ENCODE data around the gene MBD3L4. TPM values are rescaled to one million over a fixed set of nuclear protein-coding genes. Genes with fewer than 3 reads are reported as not detected.
"Not testable (repeated sequence)": the region's sequence is repeated elsewhere in the genome, so short reads cannot be mapped to it uniquely, and the experiment has no call there.

Gene MBD3L4
- total RNA-seq, 2 experiments from 2014 or later: not detected

DNA sequence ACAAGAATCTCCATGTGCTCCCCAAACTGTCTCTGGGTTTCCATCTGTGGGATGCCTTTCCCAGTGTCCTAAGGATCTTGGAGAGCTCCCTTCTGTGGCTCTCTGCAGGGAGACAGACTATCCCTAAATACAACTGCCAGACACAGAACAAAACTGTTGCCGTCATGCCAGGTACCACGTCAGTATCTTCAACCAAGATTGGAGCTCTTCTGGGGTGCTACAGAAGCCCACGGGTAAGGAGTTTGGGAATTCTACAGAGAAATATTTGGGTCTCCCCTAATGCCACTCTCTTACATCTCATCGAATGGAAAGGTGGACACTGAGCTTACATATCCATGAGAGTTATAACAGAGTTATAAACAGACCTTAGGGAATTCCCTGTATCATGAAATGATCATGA, 23.4 kb upstream of the MBD3L4 start:
- intact Hi-C loops (cut with micrococcal nuclease; ENCODE audit: unreplicated experiment): no loop called here
- Histone ChIP-seq H3K4me3 (ENCODE audit: low read depth, low read length, poor library complexity, severe bottlenecking) (no peak overlapping the region), H3K9me2 (ENCODE audit: insufficient read depth, low read length) (no peaks in the 10 kb centered on the region), H3K4me1 (ENCODE audit: insufficient read depth, low read length, poor library complexity, severe bottlenecking) (peaks cover under 1% of the 10 kb centered on the region), H3K4me2 (ENCODE audit: low read length) (no peak overlapping the region), H4K20me1 (ENCODE audit: insufficient read depth, low read length) (no peaks in the 10 kb centered on the region), H3K79me2 (ENCODE audit: insufficient read depth, low read depth, low read length) (no peaks in the 10 kb centered on the region), H2AFZ (ENCODE audit: low read length) (no peak overlapping the region), H3K36me3 (ENCODE audit: insufficient read depth, low read length) (no peaks in the 10 kb centered on the region), H3K9me3 (ENCODE audit: low read length) (no peaks in the 10 kb centered on the region), H3K27ac (ENCODE audit: low read depth, low read length, poor library complexity, severe bottlenecking) (no peak overlapping the region)
- no TSS peak for BruUV-seq (replicated peaks)
- POLR2A ChIA-PET: no interaction called here
- no peak for DNase-seq (ENCODE audit: low spot score)
- TF ChIP-seq EZH2phosphoT487 (IDR thresholded peaks at IDR 0.05; ENCODE audit: borderline replicate concordance, low read depth, low read length): no peak
- TF ChIP-seq, protein P1, sequence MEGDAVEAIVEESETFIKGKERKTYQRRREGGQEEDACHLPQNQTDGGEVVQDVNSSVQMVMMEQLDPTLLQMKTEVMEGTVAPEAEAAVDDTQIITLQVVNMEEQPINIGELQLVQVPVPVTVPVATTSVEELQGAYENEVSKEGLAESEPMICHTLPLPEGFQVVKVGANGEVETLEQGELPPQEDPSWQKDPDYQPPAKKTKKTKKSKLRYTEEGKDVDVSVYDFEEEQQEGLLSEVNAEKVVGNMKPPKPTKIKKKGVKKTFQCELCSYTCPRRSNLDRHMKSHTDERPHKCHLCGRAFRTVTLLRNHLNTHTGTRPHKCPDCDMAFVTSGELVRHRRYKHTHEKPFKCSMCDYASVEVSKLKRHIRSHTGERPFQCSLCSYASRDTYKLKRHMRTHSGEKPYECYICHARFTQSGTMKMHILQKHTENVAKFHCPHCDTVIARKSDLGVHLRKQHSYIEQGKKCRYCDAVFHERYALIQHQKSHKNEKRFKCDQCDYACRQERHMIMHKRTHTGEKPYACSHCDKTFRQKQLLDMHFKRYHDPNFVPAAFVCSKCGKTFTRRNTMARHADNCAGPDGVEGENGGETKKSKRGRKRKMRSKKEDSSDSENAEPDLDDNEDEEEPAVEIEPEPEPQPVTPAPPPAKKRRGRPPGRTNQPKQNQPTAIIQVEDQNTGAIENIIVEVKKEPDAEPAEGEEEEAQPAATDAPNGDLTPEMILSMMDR (conservative IDR thresholded peaks at IDR 0.05; ENCODE audit: low read length): no peak
- CTCF ChIA-PET (ENCODE audit: unreplicated experiment): no interaction called here

DNA sequence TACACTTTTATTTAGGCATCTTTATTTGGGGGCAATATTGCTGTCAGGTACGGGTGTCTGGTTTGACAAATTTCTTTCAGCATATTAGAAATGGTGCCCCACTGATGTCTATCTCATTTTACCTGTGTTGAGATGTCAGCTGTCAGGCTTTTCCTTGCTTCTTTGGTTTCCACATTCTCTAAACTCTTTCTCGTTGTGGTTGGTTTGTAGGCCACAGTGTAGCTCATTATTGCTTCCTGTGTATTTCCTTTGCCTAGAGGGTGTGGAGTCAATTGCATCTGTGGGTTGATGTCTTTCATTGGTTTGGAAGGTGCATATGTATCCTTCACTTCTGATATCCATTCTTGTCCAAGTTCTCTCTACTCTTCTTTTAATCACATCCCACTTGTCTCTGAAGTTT, 20.0 kb upstream of the MBD3L4 start:
- H3K4me2 ChIP-seq (ENCODE audit: low read length); H3K9me2 ChIP-seq (ENCODE audit: insufficient read depth, low read length); H3K36me3 ChIP-seq (ENCODE audit: insufficient read depth, low read length); POLR2A ChIA-PET; H4K20me1 ChIP-seq (ENCODE audit: insufficient read depth, low read length); CTCF ChIA-PET (ENCODE audit: unreplicated experiment); H3K4me1 ChIP-seq (ENCODE audit: insufficient read depth, low read length, poor library complexity, severe bottlenecking); H2AFZ ChIP-seq (ENCODE audit: low read length); DNase-seq (ENCODE audit: low spot score); intact Hi-C loops (cut with micrococcal nuclease; ENCODE audit: unreplicated experiment); H3K79me2 ChIP-seq (ENCODE audit: insufficient read depth, low read depth, low read length); BruUV-seq (replicated peaks); H3K9me3 ChIP-seq (ENCODE audit: low read length); H3K27ac ChIP-seq (ENCODE audit: low read depth, low read length, poor library complexity, severe bottlenecking); H3K4me3 ChIP-seq (ENCODE audit: low read depth, low read length, poor library complexity, severe bottlenecking): not testable (repeated sequence)

DNA sequence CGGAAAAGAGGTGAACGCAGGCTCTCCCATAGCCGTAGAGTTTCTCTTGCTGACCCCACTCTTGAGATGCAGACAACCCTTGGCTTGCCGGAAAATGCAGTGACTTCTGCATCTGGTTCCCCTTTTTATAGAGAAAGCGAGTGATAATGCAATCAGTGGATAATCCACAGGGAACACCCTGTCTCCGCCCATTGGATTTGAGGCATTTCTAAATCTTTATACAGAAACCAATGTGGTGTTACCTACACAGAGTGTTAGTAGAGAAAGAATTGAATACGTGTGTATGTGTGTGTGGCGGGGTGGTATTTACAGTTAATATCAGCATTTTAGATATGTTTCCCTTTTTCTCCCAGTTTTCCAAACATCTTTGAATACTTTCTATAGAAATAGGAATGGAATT, 18.6 kb upstream of the MBD3L4 start, which contains the start of gene MBD3L3:
MBD3L3 (minus strand) TSS at position 101 of the 400 bp plus-strand sequence; CDS start at position 30, 71 bp downstream.
- H3K4me1 ChIP-seq (ENCODE audit: insufficient read depth, low read length, poor library complexity, severe bottlenecking); POLR2A ChIA-PET; H3K9me3 ChIP-seq (ENCODE audit: low read length); H4K20me1 ChIP-seq (ENCODE audit: insufficient read depth, low read length); H2AFZ ChIP-seq (ENCODE audit: low read length); BruUV-seq (replicated peaks); DNase-seq (ENCODE audit: low spot score); H3K9me2 ChIP-seq (ENCODE audit: insufficient read depth, low read length); H3K27ac ChIP-seq (ENCODE audit: low read depth, low read length, poor library complexity, severe bottlenecking); H3K4me2 ChIP-seq (ENCODE audit: low read length); H3K4me3 ChIP-seq (ENCODE audit: low read depth, low read length, poor library complexity, severe bottlenecking); CTCF ChIA-PET (ENCODE audit: unreplicated experiment); intact Hi-C loops (cut with micrococcal nuclease; ENCODE audit: unreplicated experiment); H3K36me3 ChIP-seq (ENCODE audit: insufficient read depth, low read length); H3K79me2 ChIP-seq (ENCODE audit: insufficient read depth, low read depth, low read length): not testable (repeated sequence)

DNA sequence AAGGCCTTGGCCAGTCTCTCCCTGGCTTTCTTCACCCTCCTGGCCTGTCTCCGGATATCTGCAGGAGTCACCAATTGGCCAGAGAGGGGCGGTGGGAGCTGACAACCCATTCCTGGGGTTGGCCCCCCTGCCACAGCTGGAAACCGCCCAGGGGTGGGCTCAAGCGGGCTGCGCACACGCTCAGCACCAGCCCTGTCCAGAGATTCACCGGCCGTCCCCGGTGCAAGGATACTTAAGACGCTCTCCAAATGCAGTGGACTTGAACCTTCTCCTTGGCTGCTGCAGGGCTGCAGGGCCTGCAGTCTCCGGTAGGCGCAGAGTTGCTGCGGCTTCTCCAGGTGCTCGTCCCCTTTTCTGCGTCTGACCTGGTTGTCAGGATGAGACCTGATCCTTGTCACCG, 16.4 kb upstream of the MBD3L4 start:
- H3K4me3 ChIP-seq (ENCODE audit: low read depth, low read length, poor library complexity, severe bottlenecking); CTCF ChIA-PET (ENCODE audit: unreplicated experiment); intact Hi-C loops (cut with micrococcal nuclease; ENCODE audit: unreplicated experiment); H3K4me1 ChIP-seq (ENCODE audit: insufficient read depth, low read length, poor library complexity, severe bottlenecking); DNase-seq (ENCODE audit: low spot score); H3K9me3 ChIP-seq (ENCODE audit: low read length); H3K36me3 ChIP-seq (ENCODE audit: insufficient read depth, low read length); H3K27ac ChIP-seq (ENCODE audit: low read depth, low read length, poor library complexity, severe bottlenecking); BruUV-seq (replicated peaks); H3K4me2 ChIP-seq (ENCODE audit: low read length); H4K20me1 ChIP-seq (ENCODE audit: insufficient read depth, low read length); POLR2A ChIA-PET; H3K79me2 ChIP-seq (ENCODE audit: insufficient read depth, low read depth, low read length); H3K9me2 ChIP-seq (ENCODE audit: insufficient read depth, low read length); H2AFZ ChIP-seq (ENCODE audit: low read length): not testable (repeated sequence)

DNA sequence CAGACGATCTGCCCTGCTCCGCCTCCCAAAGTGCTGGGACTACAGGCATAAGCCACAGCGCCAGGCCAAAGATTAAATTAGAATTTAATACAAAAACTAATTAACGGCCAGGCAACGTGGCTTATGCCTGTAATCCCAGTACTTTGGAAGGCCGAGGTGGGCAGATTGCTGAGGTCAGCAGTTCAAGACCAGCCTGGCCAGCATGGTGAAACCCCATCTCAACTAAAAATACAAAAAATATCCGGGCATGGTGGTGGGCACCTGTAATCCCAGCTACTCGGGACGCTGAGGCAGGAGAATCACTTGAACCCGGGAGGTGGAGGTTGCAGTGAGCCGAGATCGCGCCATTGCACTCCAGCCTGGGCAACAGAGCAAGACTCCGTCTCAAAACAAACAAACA, 15.7 kb upstream of the MBD3L4 start:
- intact Hi-C loops (cut with micrococcal nuclease; ENCODE audit: unreplicated experiment); DNase-seq (ENCODE audit: low spot score); H3K36me3 ChIP-seq (ENCODE audit: insufficient read depth, low read length); H3K4me3 ChIP-seq (ENCODE audit: low read depth, low read length, poor library complexity, severe bottlenecking); BruUV-seq (replicated peaks); POLR2A ChIA-PET; H3K4me2 ChIP-seq (ENCODE audit: low read length); H3K9me2 ChIP-seq (ENCODE audit: insufficient read depth, low read length); H2AFZ ChIP-seq (ENCODE audit: low read length); H3K9me3 ChIP-seq (ENCODE audit: low read length); H4K20me1 ChIP-seq (ENCODE audit: insufficient read depth, low read length); H3K79me2 ChIP-seq (ENCODE audit: insufficient read depth, low read depth, low read length); H3K27ac ChIP-seq (ENCODE audit: low read depth, low read length, poor library complexity, severe bottlenecking); H3K4me1 ChIP-seq (ENCODE audit: insufficient read depth, low read length, poor library complexity, severe bottlenecking); CTCF ChIA-PET (ENCODE audit: unreplicated experiment): not testable (repeated sequence)

DNA sequence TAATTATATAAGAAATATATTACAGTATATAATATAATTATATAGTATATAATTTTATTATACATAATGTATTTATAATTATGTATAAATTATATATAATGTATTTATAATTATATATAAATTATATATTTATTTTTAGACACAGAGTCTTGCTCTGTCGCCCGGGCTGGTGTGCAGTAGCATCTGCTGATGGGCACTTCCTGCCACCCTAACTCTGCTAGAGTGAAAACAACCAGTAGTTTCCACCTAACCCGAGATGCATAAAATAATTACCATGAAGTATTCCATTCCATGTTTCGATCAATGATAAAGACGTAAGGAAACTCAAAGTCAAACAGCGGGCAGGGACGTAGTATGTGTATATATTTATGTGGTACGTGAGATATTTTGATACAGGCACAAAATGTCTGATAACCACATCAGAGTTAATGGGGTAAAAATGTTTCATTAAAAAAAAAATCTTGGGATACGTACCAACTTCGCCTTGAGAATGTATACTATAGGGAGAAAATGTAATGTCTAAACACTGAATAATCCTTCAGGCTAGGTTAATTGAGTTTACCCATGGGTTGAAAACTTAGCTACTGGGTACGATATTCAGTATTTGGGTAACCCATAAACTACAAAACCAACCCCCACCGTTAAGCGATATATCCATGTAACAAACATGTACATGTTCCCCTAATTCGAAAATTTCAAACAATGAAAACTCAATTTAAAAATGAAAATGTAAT, 14.8 kb upstream of the MBD3L4 start:
- H4K20me1 ChIP-seq (ENCODE audit: insufficient read depth, low read length); H3K4me3 ChIP-seq (ENCODE audit: low read depth, low read length, poor library complexity, severe bottlenecking); H3K9me3 ChIP-seq (ENCODE audit: low read length); POLR2A ChIA-PET; H3K4me2 ChIP-seq (ENCODE audit: low read length); DNase-seq (ENCODE audit: low spot score); H3K36me3 ChIP-seq (ENCODE audit: insufficient read depth, low read length); H3K79me2 ChIP-seq (ENCODE audit: insufficient read depth, low read depth, low read length); BruUV-seq (replicated peaks); H3K9me2 ChIP-seq (ENCODE audit: insufficient read depth, low read length); H3K27ac ChIP-seq (ENCODE audit: low read depth, low read length, poor library complexity, severe bottlenecking); H2AFZ ChIP-seq (ENCODE audit: low read length); CTCF ChIA-PET (ENCODE audit: unreplicated experiment); intact Hi-C loops (cut with micrococcal nuclease; ENCODE audit: unreplicated experiment); H3K4me1 ChIP-seq (ENCODE audit: insufficient read depth, low read length, poor library complexity, severe bottlenecking): not testable (repeated sequence)

Data from OCI-LY7 (cell line).